Thoracic aorta (tissue), 2 donors: Measurements from ENCODE around the gene LIG1. TPM values are rescaled to one million over a fixed set of nuclear protein-coding genes. Genes with fewer than 3 reads are reported as not detected.
"Not testable (repeated sequence)": the region's sequence is repeated elsewhere in the genome, so short reads cannot be mapped to it uniquely, and the experiment has no call there.

Source experiments
- ATAC-seq: fragments of 150-250 bp; one replicate; pipeline ENCODE4 v1.8.0; 2017; ENCODE audit warnings: low read depth; ENCODE audit not compliant: insufficient number of reproducible peaks, low FRiP score
- DNase-seq: peaks from one replicate; pipeline ENCODE4 v3.0.0-alpha.2; 2020; ENCODE audit warnings: low spot score
- H3K27ac ChIP-seq, 2 donors: fragments of 200-600 bp; sonication (generic); 1 replicate in 1 of 2; 2 replicates in 1 of 2; pipeline ENCODE4 v1.5.1; 2016; ENCODE audit warnings: mild to moderate bottlenecking in 2 of 2, moderate library complexity in 2 of 2
- H3K27me3 ChIP-seq: fragments of 200-600 bp; sonication (generic); replicated peaks from 2 replicates; pipeline ENCODE4 v1.6.0; 2016; ENCODE audit warnings: mild to moderate bottlenecking; ENCODE audit not compliant: insufficient read depth
- H3K36me3 ChIP-seq: fragments of 200-600 bp; sonication (generic); one replicate; pipeline ENCODE4 v1.5.1; 2016
- H3K4me1 ChIP-seq, 2 donors: fragments of 200-600 bp; sonication (generic); 1 replicate in 1 of 2; 2 replicates in 1 of 2; pipeline versions ENCODE4 v1.5.1 to v1.6.0; 2016; ENCODE audit warnings: low read depth in 2 of 2, mild to moderate bottlenecking in 1 of 2; ENCODE audit not compliant: control insufficient read depth in 1 of 2
- H3K4me3 ChIP-seq: fragments of 200-600 bp; sonication (generic); 2 replicates; pipeline ENCODE4 v1.5.1; 2016; ENCODE audit warnings: mild to moderate bottlenecking
- H3K9me3 ChIP-seq: fragments of 200-600 bp; sonication (generic); 2 replicates; pipeline ENCODE4 v1.5.1; 2016
- CTCF ChIP-seq: fragments of 200-600 bp; sonication (generic); IDR thresholded peaks from one replicate; pipeline ENCODE4 v1.5.1; 2019; ENCODE audit warnings: antibody characterized with exemption
- total RNA-seq, 2 donors: library from RNA; depleted of rRNA; stranded (reverse); fragments of >200 nt; gene quantifications; one replicate each; pipeline versions ENCODE4 v1.1.0 to v1.2.3, GENCODE V29; 2016

The LIG1 gene
- total RNA-seq, 2 donors from 2014 or later, result 5.4 to 23.2 TPM

- no peak for TF ChIP-seq CTCF
Observed at GRCh38 chr19:48094129-48094854, 75.9 kb downstream of the LIG1 start.

GRCh38 chr19:48091111-48091718 is 78.9 kb downstream of the LIG1 start:
- peaks cover 15% of the 10 kb centered on the region for H3K36me3 ChIP-seq

More at GRCh38 chr19:48094129-48094854, 75.9 kb downstream of the LIG1 start:
- no peaks in the 10 kb centered on the region for H3K9me3 ChIP-seq
- no peak overlapping the region for H3K4me3 ChIP-seq
- DNase-seq, result no peak
- ATAC-seq, result no peak
- H3K27me3 ChIP-seq, result no peaks in the 10 kb centered on the region
- peaks cover 18% of the 10 kb centered on the region for H3K36me3 ChIP-seq
- H3K4me1 ChIP-seq, result no peaks in the 10 kb centered on the region
- no peak overlapping the region for H3K27ac ChIP-seq

GRCh38 chr19:48090281-48090802 is 79.8 kb downstream of the LIG1 start:
- no peak for TF ChIP-seq CTCF
- no peaks in the 10 kb centered on the region for H3K9me3 ChIP-seq
- no peak overlapping the region for H3K4me3 ChIP-seq
- no peaks in the 10 kb centered on the region for H3K4me1 ChIP-seq
- DNase-seq (no peak), ATAC-seq (no peak)
- peaks cover 9% of the 10 kb centered on the region for H3K36me3 ChIP-seq
- H3K27me3 ChIP-seq, result no peaks in the 10 kb centered on the region
- H3K27ac ChIP-seq, result no peak overlapping the region

More at GRCh38 chr19:48091111-48091718, 78.9 kb downstream of the LIG1 start:
- not testable (repeated sequence) for H3K27me3 ChIP-seq, DNase-seq, H3K4me3 ChIP-seq, H3K4me1 ChIP-seq, H3K9me3 ChIP-seq, H3K27ac ChIP-seq, ATAC-seq

GRCh38 chr19:48088991-48089390 is 81.2 kb downstream of the LIG1 start:
- not testable (repeated sequence) for H3K4me1 ChIP-seq, H3K9me3 ChIP-seq, ATAC-seq, DNase-seq, H3K27ac ChIP-seq, H3K27me3 ChIP-seq, H3K4me3 ChIP-seq, H3K36me3 ChIP-seq

- H3K9me3 ChIP-seq, result no peaks in the 10 kb centered on the region
- H3K27me3 ChIP-seq, result no peaks in the 10 kb centered on the region
- no peaks in the 10 kb centered on the region for H3K4me1 ChIP-seq
- H3K27ac ChIP-seq, result no peak overlapping the region
- no peak overlapping the region for H3K4me3 ChIP-seq
- ATAC-seq (no peak), DNase-seq (no peak)
- H3K36me3 ChIP-seq, result peaks cover 9% of the 10 kb centered on the region
- no peak for TF ChIP-seq CTCF
Observed at GRCh38 chr19:48085904-48086864, 84.0 kb downstream of the LIG1 start.
